Measurements from ENCODE around the gene DNAJB11.
"Not testable (repeated sequence)": the region's sequence is repeated elsewhere in the genome, so short reads cannot be mapped to it uniquely, and the experiment has no call there.

DNAJB11 gene

GRCh38 chr3:186552408-186553031 lies 18.0 kb upstream of the DNAJB11 start:
- DNase-seq, result no peak

GRCh38 chr3:186564586-186564985 lies 5.9 kb upstream of the DNAJB11 start:
- DNase-seq, result no peak

GRCh38 chr3:186566772-186567071 lies 3.8 kb upstream of the DNAJB11 start:
- DNase-seq, result no peak

GRCh38 chr3:186567072-186567921 lies 3.2 kb upstream of the DNAJB11 start, which contains the start of gene TBCCD1:
Gene TBCCD1, minus strand, starts transcription at chr3:186567339. Its CDS starts 3,010 bp downstream, at chr3:186564329.
- DNase-seq, result peak; percentile 95

- not testable (repeated sequence) for DNase-seq
Observed at GRCh38 chr3:186569361-186569760, 1.2 kb upstream of the DNAJB11 start.

- DNase-seq, result no peak
Observed at GRCh38 chr3:186569779-186570095, 783 bp upstream of the DNAJB11 start.

GRCh38 chr3:186570941-186571643 lies 572 bp downstream of the DNAJB11 start:
- no peak for DNase-seq

- DNase-seq, result no peak
Observed at GRCh38 chr3:186571644-186572013, 1.1 kb downstream of the DNAJB11 start.

- no peak for DNase-seq
Observed at GRCh38 chr3:186577521-186577920, 7.0 kb downstream of the DNAJB11 start.

- no peak for DNase-seq
Observed at GRCh38 chr3:186580785-186581184, 10.3 kb downstream of the DNAJB11 start.

- no peak for DNase-seq
Observed at GRCh38 chr3:186582541-186582940, 12.0 kb downstream of the DNAJB11 start.

- DNase-seq, result peak; percentile 43
Observed at GRCh38 chr3:186583831-186584230, 13.3 kb downstream of the DNAJB11 start.

- not testable (repeated sequence) for DNase-seq
Observed at GRCh38 chr3:186586245-186586644, 15.7 kb downstream of the DNAJB11 start.

GRCh38 chr3:186587183-186587582 lies 16.7 kb downstream of the DNAJB11 start:
- DNase-seq, result no peak

- DNase-seq, result peak; percentile 42
Observed at GRCh38 chr3:186588632-186589031, 18.1 kb downstream of the DNAJB11 start.

- DNase-seq, result no peak
Observed at GRCh38 chr3:186589121-186589520, 18.6 kb downstream of the DNAJB11 start.

- peak; percentile 45 for DNase-seq
Observed at GRCh38 chr3:186589856-186590579, 19.5 kb downstream of the DNAJB11 start.

GRCh38 chr3:186590580-186591295 lies 20.2 kb downstream of the DNAJB11 start:
- no peak for DNase-seq

- DNase-seq, result no peak
Observed at GRCh38 chr3:186592682-186593081, 22.2 kb downstream of the DNAJB11 start.

- DNase-seq, result no peak
Observed at GRCh38 chr3:186593862-186594261, 23.3 kb downstream of the DNAJB11 start.

GRCh38 chr3:186594591-186595113 lies 24.1 kb downstream of the DNAJB11 start:
- no peak for DNase-seq

GRCh38 chr3:186596568-186597287 lies 26.2 kb downstream of the DNAJB11 start:
- no peak for DNase-seq

All from activated CD4-positive, alpha-beta T cell treated with anti-CD3 and anti-CD28 coated beads, Interleukin-10, Interleukin-2, amounts not matched to agents 100 ng/mL and 50 ng/mL, durations not matched to agents 16 hours and 8 hours (primary cell).